Stimulated activated CD4-positive, alpha-beta T cell treated with anti-CD3 and anti-CD28 coated beads, Interleukin-2, amount 100 ng/mL, for 4 hours (primary cell): Measurements from ENCODE around the gene NLRP12.
"Not testable (repeated sequence)": the region's sequence is repeated elsewhere in the genome, so short reads cannot be mapped to it uniquely, and the experiment has no call there.

Source experiments
- DNase-seq: peaks from one replicate; pipeline ENCODE4 v3.0.0-alpha.2; 2020; ENCODE audit warnings: low read depth

NLRP12 gene, protein sequence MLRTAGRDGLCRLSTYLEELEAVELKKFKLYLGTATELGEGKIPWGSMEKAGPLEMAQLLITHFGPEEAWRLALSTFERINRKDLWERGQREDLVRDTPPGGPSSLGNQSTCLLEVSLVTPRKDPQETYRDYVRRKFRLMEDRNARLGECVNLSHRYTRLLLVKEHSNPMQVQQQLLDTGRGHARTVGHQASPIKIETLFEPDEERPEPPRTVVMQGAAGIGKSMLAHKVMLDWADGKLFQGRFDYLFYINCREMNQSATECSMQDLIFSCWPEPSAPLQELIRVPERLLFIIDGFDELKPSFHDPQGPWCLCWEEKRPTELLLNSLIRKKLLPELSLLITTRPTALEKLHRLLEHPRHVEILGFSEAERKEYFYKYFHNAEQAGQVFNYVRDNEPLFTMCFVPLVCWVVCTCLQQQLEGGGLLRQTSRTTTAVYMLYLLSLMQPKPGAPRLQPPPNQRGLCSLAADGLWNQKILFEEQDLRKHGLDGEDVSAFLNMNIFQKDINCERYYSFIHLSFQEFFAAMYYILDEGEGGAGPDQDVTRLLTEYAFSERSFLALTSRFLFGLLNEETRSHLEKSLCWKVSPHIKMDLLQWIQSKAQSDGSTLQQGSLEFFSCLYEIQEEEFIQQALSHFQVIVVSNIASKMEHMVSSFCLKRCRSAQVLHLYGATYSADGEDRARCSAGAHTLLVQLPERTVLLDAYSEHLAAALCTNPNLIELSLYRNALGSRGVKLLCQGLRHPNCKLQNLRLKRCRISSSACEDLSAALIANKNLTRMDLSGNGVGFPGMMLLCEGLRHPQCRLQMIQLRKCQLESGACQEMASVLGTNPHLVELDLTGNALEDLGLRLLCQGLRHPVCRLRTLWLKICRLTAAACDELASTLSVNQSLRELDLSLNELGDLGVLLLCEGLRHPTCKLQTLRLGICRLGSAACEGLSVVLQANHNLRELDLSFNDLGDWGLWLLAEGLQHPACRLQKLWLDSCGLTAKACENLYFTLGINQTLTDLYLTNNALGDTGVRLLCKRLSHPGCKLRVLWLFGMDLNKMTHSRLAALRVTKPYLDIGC

DNA sequence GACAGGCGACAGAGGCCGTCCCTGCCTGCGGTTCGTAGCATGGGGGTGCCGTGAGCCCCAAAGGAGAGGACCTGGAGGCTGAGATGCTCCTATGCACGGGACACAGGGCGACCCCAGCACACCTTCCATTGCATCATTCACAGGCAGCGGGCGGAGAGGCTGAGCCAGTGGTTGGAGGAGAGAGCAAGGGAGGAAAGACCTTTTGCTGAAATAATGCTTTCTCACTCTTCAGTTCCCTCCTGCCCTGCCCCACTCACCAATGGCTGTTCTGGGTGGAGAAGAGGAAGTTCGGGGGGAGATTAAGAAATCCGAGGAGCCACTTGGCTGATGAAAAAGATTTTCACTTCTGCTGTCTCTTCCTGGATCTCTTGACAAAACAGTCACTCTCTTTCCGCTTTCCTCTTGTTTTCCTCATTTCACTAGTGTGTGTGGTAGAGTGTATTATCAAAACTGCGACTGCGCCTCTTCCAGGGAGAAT lies at the start of gene NLRP12:
Gene NLRP12, minus strand, starts transcription at position 181 of the 478 bp plus-strand sequence. Its CDS starts 140 bp downstream, at position 41.
- no peak for DNase-seq

DNA sequence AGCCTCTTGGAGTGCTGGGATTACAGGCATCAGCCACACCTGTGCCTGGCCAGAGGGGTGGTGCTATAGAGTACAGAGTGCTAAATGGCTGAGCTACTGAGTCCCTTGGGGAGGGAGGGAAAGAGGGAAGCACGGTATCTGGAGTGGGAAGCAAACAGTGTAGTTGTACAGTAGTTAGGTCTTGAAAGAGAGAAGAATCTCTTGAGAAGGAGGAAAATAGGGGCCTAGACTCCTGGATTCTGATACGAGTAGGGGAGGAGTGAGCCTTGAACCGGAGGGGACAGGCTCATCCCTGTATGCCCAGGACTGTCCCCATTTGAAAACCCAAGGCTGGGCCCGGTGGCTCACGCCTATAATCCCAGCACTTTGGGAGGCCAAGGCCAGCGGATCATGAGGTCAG lies 48.6 kb upstream of the NLRP12 start:
- DNase-seq = no peak

DNA sequence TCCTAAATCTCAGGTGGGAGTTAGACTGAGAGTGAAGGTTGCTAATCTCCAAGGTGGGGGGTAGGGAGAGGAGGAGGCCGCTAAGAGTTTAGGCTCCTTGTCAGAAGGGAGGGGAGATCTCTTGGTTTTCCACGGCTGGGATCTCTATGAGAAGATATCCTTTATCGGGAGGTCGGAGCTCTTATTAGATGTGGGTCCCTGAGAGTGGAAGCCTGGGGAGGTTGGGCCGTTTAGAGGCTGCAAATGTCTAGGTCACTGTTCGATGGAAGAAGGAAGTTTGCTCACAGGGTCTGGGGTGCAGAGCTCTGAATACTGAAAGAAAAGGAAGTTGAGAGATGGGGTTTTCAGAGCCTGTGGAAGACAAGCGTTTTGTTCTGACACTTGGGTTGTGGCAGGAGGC lies 47.3 kb upstream of the NLRP12 start:
- DNase-seq = no peak

DNA sequence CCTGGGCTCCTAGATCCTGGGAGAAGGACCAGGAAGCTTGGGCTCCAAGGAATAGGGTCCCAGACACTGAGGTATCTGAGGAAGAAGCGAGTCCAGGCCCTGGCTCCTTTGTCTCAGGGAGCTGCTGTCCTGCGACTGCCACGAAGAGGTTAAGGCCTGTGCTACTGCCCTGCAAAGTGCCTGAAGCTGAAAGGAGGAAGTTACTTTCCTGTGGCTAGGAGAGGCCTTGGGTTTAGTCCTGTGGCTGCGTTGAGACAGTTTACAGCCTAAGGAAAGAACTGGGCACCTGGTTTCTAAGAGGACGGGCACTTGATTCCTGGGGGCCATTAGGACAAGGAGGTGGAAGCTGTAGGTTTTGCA lies 46.4 kb upstream of the NLRP12 start:
- DNase-seq = no peak

DNA sequence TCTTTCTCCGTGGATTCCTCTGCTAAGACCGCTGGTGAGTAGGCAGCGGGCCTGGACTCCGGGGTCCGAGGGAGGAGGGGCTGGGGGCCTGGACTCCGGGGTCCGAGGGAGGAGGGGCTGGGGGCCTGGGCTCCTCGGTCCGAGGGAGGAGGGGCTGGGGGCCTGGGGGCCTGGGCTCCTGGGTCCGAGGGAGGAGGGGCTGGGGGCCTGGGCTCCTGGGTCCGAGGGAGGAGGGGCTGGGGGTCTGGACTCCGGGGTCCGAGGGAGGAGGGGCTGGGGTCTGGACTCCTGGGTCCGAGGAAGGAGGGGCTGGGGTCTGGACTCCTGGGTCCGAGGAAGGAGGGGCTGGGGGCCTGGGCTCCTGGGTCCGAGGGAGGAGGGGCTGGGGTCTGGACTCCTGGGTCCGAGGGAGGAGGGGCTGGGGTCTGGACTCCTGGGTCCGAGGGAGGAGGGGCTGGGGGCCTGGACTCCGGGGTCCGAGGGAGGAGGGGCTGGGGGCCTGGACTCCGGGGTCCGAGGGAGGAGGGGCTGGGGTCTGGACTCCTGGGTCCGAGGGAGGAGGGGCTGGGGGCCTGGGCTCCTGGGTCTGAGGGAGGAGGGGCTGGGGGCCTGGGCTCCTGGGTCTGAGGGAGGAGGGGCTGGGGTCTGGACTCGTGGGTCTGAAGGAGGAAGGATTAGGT lies 45.8 kb upstream of the NLRP12 start:
- not testable (repeated sequence) for DNase-seq

DNA sequence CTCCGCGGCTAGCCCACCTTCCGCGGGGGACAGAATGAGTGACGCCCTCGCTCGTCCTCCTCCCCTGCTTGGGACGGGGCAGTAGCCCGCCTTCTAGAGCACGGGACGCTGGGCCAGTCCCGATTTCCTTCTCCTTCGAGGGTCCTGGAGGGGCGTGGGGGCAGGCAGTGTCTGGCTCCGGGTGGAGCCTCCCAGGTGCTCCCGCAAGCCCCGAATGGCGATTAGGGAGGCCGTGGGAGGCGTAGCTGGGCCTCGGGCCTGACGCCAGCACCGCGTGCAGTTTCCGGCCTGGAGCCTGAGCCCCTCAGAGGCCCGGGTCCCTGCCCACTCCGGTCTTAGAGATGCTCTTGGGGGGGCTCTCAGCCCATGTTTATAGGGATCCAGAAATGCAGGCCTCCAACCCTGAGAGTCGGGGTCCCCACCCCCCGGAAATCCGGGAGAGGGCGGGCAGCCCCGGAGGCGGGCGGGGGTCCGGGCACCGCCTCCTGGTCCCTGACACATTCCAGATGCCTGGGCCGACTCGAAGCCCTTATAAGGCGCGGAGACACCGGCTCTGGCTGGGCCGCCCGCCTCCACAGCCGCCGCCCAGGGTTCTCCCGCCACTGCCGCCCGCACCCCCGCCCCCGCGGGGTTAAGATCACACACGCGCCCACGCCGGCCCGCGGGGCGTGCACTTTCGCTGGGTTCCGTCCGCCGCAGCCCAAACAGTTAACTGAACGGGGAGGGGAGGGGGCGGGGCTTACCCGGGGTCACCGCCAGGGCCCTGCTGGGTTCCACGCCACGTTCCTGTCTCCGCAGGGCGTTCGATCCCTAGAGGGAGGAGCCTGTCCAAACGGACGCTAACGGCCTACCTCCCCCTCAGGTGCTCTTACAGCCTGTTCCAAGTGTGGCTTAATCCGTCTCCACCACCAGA lies 45.0 kb upstream of the NLRP12 start:
- peak; percentile 74 for DNase-seq

DNA sequence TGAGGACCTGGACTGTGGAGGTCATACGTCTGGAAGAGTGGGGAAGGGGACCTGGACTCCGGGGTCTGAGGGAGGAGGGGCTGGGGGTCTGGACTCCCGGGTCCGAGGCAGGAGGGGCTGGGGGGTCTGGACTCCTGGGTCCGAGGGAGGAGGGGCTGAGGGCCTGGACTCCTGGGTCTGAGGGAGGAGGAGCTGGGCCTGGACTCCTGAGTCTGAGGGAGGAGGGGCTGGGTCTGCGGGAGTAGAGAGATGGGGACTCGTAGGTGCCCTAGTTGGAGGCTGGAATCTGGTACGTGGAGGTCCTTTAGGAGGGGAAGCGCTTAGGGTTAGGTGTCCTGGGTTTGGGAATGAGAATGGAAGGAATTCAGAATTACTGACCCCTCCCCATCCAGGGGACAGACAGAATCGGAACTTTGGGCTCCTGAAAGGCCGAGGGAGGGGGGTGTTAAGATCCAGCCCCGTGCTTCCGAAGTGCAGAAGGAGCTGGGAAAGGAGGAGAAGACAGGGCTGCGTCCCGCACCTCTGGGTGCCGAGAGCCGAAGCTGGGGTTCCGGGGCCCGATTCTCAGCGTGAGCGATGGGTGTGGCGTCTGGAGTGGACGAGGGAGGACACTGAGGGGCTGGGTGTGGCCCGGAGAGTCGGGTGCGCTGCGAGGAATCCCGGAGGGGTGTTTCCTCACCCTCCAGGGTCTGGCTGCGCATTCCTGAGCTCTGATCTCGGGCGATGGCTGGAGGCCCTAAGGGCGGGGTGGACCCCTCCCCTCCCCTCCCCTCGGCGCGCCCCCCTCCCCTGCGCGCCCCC lies 44.2 kb upstream of the NLRP12 start:
- no peak for DNase-seq

DNA sequence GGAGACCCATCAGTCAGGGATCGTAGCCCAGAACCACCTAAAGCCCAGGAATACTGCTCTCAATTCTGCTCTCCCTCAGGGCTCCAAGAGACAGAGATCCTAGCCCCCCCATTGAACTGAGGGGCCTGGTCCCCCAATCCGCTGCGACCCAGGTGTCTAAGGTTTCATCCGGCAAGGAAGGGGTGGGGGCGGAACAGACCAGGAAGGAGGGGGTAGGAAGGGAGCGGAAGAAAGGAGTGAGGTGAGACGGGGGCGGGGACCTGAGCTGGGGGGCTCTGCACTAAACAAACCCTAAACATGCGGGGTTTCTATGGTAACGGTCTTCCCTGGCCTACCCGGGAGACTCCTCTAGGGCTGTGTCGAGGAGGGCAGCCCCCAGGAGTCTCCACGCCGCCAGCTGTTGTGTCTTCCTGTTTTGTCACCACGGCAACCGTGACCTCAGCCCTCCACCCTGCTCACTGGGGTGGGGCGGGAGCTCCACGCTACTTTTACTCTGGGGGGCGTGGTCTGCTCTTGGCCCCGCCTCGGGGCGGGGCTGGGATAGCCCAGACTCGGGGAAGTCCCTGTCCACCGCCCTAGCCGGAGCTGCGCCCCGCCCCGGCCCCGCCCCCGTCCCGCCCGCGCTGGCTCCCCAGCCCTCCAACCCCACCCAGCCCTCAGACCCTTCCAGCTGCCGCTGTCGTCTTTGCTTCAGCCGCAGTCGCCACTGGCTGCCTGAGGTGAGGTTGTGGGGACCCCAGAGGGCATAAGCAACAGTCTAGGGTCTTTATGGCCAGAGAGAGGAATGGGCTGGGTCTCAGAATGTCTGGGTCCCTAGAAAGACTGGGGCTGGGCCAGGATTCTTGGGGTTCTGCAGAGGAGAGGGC lies 43.3 kb upstream of the NLRP12 start, which contains the start of gene MYADM:
Gene MYADM, plus strand, starts transcription at position 659 of the 866 bp plus-strand sequence. CDS start 5,647 bp downstream, outside the sequence.
- DNase-seq = peak; percentile 98

DNA sequence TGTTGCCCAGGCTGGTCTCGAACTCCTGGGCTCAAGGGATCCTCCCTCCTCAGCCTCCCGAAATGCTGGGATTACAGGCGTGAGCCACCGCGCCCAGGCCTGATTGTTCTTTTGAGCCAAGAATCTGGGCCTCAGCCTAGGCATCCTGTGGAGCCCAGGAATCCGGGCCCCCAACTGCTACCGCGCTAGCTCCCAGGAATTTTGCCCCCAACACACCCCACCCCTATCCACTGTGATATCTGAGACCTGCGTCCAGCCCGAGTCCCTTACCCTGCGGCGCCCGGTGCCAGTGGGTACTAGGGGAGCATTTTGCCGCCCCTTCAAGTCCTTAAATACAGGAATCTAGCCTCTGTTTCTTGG lies 42.7 kb upstream of the NLRP12 start:
- no peak for DNase-seq

DNA sequence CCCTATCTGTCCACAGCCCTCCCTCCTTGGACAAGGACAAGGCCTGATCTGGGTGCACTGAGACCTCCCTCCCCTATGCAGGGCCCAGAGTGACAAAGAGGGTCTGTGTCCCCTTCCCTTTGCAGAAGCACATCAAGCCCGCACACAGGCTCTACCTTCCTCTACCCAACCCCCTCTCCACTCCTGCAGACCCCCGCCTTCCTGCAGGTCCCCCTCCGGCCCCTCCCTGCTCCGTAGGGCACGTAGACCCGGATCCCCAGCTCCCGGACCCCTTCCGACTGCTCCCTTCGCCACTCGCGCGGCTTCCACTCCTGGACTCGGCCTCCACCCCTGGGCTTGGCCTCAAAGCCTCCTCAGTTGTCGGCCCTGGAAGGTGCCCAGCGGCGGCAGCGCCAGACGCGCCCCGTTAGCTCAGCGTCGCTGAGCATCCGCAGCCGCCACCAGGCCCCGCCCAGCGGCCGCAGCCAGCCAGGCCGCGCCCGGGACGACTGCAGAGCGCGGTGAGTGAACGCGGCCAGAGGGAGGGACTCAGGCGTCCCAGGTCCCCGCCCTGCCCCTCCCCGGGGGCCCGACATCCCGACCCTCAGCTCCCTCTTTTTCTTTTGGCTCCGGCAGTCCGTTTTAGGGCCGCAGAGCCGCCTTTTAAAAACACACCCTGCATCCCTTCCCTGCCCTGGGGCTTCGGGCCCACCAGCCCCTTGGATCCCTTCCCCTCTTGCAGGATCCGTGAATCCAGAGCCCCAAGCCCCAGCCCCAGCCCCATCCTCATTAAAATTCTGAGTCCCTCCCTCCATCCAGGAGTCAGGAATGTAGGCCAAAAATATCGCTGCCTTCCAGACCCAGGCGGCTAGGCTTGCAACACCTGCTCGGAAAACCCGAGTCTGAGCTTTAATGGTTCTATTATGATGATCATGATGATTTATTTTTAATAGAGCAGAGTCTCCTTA lies 42.1 kb upstream of the NLRP12 start:
- DNase-seq = no peak

DNA sequence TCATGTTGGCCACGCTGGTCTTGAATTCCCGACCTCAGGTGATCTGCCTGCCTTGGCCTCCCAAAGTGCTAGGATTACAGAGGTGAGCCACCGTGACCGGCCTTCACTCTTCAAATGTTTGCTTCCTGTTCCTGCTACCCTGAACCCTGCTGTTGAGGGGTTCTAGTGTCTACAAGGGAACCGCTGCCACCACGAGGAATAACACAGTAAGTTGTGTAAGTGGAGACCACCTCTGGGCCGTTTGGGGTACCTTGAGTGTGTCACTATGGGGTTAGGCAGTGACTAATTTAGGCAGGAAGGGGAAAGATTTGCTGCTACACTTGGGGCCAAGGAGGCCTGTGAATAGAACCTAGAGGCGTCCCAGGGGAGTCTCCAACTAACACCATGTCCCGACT lies 41.4 kb upstream of the NLRP12 start:
- no peak for DNase-seq

DNA sequence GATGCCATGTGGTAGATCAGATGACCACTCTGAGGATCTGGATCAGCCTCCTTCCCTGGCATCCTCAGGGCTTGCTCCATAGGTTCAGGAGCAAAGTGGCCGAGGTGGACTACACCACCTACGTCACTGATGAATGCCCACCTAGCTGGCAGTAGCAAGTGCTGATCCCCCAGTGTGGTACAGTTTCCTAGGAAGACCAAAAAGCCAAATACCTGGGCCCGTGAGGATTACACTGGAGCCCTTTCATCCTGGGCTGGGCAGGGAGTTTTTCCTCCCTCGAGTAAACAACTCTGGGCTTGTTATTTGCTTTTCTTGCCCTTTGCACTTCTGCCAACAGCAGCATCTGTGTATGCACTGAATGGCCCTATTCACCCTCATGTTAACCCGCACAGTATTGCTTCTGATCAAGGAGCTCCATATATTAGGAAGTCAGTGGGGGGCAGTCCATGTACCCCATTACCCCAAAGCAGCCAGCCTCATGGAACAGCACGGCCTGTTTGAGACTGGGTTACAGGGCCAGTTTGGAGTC lies 40.3 kb upstream of the NLRP12 start:
- no peak for DNase-seq

DNA sequence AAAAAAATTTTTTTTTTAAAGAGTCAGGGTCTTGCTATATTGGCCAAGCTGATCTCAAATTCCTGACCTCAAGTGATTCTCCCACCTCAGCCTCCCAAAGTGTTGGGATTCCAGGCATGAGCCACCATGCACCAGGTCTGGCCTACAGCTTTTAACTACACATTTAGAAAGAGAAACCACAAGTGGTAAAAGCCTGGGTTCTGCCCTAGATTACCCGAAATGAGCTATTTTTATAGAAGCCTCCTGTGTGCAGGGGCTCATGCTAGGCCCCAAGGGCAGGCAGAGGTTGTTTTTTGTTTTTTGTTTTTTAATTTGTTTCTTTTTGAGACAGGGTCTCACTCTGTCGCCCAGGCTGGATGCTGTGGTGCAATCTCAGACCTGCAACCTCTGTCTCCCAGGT lies 29.6 kb upstream of the NLRP12 start:
- DNase-seq = no peak

DNA sequence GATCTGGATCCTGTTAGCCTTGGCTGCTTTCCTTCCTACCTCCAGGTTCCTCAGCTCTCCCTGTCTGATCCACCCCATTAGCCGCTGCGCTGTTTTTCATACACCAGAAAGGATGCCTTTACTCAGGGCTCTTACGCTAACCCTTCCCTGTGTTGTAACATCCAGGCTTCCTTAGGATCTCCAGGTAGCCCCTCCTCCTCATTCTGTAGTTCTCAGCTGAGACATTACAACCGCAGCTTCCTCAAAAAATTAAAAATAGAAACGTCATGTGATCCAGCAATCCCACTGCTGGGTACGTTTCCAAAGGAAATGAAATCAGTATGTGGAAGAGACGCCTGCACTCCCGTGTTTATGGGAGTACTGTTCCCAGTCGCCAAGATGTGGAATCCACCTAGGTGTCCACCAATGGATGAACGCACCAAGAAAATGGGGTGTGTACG lies 25.1 kb upstream of the NLRP12 start:
- no peak for DNase-seq

DNA sequence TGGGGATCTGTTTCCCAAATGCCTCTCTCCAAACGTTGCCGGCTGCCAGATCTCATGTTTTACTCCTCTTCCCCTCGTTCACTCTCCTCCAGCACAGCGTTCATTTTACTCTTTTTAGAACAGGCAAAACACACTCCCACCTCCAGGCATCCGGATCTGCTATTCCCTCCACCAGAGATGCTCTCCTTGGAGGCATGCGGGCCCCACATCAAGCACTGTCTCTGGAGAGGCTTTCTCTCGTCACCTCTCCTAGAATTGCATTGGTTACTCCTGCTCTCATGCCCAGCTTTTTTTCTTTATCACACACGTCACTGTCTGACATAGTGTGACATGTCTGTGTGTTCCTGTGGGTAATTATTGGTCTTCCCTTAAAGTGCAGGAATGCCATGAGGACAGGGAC lies 23.4 kb upstream of the NLRP12 start:
- DNase-seq = no peak

DNA sequence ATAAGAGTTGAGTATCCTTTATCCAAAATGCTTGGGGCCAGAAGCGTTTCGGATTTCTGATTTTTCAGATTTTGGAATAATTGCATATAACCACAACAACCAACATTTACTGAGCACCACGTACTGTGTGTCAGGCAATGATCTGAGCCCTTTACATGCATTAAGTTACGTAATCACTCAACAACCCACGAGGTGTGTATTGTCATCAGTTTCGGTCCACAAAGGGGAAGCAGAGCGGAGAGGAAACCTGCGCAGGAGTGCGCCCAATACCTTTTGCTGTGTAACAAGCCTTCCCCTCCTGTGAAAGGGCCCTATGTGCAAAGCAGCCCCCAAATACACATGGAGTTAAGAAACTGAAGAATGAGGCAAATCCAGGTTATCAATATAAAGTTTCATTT lies 20.7 kb upstream of the NLRP12 start:
- DNase-seq = no peak

DNA sequence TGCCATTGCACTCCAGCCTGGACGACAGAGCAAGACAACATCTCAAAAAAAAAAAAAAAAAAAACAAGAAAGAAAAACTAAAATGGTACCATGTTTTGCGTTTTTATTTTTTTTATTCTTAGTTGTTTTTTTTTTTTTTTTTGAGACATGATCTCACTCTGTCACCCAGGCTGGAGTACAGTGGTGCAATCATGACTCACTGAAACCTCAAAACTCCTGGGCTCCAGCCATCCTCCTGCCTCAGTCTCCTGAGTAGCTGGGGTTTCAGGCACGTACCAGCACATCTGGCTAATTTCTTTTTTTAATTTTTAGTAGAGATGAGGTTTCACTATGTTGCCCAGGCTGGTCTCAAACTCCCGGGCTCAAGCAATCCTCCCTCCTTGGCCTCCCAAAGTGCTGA lies 16.8 kb upstream of the NLRP12 start:
- not testable (repeated sequence) for DNase-seq

DNA sequence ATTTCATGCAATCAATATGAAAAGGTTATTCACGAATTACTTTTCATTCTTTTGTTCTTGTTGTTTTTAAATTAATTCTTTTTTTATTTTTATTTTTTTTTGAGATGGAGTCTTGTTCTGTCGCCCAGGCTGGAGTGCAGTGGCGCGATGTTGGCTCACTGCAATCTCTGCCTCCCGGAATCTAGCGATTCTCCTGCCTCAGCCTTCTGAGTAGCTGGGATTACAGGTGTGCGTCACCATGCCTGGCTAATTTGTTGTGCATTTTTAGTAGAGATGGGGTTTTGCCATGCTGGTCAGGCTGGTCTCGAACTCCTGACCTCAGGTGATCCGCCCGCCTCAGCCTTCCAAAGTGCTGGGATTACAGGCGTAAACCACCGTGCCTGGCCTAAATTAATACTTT lies 16.1 kb upstream of the NLRP12 start:
- not testable (repeated sequence) for DNase-seq
